ENCODE results near the gene MAP1B.

MAP1B gene

DNA sequence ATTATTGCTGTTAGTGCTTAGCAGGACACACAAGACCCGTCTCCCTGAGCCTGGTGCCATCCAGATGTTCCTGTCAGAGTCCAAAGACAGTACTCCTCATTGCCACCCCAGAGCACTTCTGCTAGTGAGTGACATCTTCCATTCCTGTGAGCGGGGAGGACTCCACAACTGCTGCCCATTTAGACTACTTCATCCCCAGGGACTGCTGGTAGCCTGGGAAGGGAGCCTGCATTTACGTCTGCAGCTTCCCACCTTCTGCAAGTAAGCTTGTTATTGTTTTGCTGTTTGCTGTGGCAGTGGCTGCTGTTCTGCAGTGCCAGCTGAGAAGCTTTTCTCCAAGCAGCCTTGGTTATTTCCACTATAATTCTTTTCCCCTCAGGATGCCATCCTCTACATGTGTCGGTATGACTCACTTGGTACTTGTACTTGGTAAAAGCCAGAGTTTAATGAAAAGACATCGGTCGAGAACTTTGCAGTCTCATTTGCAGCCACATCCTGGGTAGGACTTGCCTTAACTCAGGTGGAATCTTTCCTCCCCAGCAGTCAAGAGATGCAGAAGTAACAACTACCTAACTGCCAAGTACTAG is 10.6 kb upstream of the MAP1B start:
- DNase-seq (ENCODE audit: low read depth), result no peak

DNA sequence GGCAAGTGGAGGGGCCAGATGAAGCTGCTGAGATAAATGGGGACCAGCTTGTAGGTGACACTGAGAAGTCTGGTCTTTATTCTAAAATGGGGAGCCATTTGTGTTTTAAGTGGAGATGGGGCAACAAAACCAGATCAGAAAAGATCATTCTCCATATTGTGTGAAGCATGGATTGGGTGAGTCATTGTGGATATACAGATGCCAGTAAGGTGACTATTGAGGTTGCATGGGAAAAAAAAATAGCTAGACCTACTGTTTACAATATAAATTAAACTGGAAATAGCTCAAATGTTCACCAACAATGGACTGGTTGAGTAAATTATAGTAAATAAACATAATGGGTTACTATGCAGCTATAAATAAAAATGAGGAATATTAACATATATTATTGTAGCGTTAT is 5.4 kb upstream of the MAP1B start:
- no peak for DNase-seq (ENCODE audit: low read depth)

DNA sequence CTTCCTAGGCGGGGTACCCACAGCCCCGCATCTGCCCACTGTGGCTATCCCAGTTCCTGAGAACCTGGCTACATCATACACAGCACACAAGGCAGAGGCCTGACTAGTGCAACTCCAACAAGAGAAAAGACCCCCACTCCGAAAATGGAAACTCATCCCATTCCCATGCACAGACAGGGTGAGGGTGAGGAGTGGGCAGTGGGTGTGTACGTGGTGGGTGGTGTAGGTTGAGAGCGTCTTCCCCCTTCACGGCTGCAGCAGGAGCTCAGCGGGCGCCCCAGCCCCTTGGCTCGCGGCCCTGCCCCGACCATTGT is 501 bp upstream of the MAP1B start:
- no peak for DNase-seq (ENCODE audit: low read depth)

DNA sequence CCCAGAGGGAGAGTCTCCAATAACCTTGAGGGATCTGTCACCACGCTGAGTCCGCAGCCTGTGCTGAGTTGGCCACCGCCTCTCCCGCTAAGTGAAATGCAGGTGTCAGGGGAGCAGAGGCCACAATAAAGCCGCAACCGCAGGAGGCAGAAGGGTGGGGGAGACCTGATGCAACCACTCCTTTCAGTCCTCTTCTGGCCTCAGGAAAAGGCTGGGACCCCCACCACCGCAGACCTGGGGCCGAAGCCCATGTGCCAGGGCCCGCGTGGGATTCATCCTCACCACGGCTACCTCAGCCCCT is 576 bp downstream of the MAP1B start:
- DNase-seq (ENCODE audit: low read depth), result no peak

DNA sequence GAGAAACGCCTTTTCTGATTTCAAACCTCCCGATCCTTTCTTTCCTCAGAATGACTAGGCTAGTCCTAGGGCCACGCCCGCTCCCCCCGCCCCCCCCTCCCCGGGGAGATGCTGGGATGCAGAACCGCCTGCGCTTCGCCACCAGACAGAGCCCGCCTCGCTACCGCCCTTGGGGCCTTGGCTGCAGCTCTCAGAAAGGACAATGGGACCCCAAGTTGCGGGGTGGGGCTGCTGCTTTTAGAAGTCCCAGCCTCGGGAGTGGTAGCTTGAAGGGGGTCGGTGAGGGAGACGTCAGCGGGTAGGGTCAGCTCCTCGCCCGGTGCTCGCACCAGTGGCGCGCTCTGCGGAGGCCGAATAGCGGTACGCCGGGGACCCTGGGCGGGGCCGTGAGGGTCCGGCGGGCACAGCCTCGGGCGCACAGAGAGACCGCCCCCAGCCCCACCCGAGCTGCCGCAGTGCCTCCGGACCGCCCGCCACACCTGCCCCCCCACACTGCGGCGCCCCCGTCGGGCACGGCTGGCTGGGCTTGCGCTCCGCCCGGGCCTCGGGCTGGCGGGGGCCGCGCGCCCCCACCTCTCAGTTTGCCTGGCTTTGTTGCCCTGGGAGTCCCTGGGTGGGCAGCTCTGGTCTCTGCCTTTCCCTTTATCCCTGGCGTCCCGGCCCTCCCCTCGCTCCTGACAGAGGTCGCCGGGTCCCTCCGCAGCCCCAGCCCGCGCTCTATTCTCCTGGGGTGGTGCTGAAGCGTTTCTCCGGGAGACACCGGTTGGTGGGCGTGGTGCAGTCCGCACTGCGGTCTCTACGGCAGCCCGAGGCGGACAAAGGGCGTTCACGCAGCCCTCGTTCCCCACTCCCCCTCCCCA is 1.2 kb downstream of the MAP1B start:
- DNase-seq (ENCODE audit: low read depth), result no peak

DNA sequence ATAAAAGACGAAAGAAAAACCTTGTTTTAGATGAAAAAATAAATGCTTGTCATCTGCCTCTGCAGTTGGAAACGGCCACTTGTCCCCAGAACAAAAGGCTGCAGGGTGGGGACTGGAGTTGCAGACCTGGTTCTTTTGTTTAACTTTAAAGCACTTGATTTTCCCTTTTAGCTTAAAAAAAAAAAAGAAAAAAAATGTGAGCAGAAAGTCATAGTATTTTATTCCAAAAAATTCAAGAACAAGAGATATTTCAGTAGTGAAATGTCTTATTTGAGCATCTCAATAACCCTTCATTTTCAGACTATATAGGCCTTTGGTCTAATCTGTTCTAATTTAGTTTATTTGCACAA is 1.8 kb downstream of the MAP1B start:
- DNase-seq (ENCODE audit: low read depth), result no peak

DNA sequence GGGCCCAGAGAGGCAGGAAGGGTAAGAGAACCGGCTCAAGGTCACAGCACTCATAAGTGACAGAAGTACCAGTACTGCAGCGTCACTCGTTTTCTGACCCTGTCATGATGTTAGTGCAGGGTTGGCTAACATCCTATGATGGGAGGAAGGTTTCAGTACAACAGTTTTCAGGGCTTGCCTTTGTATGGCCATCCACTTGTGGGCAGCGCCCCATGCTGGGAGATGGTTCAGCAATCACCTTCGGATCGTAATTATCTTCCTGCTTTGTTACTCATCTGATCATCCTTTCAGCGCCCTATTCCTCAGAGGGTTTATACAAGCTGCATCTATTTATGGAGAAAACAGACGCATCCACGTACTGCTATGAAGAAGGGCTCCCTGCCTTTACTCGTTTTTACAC is 2.4 kb downstream of the MAP1B start:
- no peak for DNase-seq (ENCODE audit: low read depth)

DNA sequence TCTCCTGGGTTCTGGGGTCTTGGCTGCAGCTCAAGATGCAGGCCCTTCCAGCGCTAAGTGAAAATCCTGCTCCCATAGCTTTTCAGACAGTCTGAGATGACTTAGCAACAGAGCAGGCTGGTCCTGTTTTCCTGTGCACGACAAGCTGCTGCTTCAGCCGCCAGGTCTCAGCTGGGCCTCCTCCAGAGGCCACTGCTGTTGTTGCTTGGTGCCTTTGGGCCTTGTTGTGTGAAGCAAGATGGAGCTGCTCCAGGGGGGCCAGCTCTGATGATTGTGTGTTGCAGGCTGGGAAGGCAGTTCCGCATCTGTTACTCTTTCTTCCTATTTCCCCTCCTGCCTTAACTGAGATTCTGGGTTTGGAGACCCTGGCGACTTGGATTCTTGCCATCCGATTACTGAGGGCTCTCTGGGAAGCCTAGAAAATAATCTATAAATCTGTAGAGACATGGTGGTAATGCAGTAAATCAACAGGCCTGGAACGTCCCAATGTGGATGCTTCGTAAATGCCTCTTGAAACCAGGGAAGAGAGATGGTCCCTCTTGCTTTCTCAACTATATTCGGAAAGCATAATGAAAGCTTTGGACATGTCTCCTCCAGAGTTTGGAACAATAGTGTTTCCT is 3.2 kb downstream of the MAP1B start:
- DNase-seq (ENCODE audit: low read depth), result no peak

DNA sequence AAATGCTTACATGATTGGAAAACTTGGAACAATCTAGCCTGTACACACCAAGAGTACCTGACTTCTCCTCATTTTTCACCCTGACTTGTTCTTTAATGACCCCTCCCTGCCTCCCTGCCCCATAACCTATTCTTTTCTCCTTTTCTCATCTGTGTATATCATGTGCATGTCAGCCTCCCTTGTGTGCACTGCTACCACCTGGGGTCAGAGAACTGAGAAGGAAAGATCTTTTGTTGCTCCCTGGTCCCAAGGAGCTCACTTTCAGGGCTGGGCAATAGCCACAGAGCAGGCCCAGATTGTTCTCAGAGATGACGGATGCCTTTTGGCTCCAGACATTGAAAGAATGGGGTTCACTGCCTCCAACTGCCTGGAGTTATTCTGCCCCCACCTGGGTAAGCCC is 5.1 kb downstream of the MAP1B start:
- no peak for DNase-seq (ENCODE audit: low read depth)

DNA sequence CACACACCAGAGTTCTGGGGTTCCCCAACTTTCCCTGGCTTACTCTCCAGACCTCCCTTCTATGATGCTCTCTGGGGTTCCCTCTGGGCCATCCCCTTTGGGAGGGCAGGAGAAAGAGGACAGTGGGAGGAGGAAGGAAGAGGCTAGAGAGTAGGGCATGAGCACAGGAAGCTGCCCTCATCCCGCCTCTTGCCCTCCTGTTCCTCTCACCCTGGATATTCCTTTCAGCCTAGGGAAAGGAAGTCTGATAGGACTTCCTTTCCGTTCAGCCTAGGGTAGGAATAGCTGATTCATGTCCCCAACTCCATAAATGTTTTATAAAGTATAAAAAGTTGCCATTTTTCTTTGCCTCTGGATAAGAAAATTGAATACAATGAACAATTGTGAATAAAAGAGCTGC is 7.4 kb downstream of the MAP1B start:
- DNase-seq (ENCODE audit: low read depth), result no peak

DNA sequence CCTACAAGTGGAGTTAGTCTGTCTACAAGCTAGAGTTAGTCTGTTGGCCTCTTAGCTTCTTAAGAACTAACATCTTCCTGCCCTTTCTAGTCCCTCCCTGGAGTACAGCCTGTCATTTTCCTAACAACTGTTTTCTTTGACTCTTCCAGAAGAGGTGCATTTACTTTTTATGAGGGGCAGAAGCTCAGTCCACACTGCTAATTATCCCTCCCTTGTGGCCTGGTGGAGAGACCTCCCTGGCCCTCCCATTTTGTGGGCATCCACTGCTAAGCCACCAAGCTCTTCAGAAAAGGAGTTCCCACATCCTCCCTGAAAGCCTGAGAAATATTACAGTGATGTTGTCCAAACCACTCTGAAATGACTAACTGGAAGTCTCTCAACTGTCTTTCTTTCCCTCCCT is 8.0 kb downstream of the MAP1B start:
- no peak for DNase-seq (ENCODE audit: low read depth)

DNA sequence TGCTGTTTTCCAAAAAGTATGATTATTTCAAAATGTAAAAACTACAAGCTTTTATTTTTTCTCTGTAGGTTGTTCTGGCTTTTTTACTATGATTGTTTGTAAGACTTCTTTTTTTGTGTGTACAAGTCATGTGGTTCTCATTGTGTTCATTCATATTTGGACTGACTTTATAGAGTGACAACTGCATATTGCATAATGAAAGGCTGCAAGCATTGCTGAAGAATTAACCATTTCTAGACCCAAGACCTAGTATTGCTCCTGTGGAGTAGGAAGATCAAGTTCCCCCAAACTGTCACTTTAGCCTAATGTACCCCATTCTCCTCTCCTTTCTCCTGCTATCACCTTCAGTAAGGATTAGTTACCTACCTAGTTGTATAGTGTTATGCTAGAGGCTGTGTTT is 10.0 kb downstream of the MAP1B start:
- DNase-seq (ENCODE audit: low read depth), result no peak

DNA sequence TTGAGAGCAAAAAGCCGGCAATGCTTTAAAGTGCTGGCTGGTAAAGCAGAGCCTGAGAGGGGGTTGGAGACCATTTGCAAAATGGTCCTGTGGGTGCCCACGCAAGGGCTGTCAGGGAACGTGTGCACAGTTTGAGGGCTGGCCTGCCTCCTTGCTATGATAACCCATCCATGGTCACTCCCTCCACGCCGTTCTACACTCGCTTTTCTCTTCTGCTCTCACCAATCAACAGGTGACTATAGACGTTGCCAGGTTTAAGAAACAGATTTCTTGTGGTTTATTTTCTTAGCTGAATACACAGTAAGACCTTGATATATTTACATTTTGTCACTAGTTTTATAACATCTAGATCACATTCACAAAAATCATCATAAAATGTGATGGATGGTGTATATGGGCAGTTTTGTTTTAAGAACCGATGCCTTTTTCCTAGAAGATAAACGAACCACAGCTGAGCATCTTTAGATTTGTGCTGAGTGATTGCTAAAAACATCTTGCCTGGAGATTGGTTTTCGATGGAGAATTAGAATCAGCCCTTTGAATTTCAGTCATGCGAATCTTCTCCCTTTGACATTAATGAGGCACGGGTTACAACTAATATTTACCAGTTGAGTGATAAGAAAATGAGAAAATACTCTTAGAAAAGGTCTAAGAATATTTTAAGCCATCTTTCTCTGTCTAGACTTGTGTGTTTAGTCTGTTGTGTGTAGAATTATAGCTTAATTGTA is 13.9 kb downstream of the MAP1B start:
- no peak for DNase-seq (ENCODE audit: low read depth)

DNA sequence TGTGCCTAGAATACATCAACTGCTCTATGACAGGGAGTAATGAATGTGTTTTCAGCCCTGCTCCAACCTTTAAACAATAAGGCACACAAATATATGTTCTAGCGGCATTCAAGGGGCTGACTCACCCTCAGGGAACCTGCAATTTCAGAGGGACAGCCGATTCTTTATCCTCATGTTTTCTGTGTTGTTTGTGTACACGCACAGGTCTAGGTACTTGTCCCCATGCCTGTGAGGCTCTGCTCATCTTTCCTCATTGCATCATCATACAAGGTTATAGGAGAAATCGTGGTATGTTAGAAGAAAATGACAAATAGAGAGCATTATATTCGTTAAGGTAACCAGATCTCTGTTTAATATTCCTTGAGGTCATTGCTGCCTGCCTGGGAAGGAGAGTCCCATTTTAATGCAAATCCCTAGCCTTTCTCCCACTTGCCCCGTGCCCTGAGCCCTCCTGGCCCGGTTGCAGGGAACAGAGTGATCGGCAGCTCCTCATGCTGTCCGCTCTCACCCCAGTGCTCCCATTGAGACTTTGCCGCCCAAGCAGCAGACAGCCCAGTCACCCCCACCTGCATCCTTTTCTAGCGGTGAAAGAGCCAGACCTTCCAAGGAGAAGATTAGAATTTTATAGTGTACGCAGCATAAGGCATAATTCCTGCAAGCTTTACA is 14.6 kb downstream of the MAP1B start:
- DNase-seq (ENCODE audit: low read depth), result no peak

DNA sequence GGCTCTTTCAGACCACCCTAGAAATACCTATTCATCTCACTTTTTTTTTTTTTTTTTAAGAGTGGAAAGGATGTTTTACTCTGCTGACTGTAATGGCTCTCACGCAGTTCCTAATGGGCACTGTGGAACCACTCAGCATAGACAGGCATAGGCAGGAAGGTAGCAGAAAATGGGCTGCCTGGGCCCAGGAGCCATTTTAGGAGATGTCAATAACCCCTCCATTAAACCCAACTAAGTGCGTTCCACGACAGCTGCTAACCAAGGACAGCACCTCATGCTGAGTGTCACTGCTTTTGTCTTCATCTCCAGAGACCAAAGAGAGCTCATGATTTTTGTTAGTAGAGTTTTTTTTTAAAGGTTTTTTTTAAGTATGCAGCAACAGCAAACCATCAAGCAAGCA is 15.3 kb downstream of the MAP1B start:
- no peak for DNase-seq (ENCODE audit: low read depth)

DNA sequence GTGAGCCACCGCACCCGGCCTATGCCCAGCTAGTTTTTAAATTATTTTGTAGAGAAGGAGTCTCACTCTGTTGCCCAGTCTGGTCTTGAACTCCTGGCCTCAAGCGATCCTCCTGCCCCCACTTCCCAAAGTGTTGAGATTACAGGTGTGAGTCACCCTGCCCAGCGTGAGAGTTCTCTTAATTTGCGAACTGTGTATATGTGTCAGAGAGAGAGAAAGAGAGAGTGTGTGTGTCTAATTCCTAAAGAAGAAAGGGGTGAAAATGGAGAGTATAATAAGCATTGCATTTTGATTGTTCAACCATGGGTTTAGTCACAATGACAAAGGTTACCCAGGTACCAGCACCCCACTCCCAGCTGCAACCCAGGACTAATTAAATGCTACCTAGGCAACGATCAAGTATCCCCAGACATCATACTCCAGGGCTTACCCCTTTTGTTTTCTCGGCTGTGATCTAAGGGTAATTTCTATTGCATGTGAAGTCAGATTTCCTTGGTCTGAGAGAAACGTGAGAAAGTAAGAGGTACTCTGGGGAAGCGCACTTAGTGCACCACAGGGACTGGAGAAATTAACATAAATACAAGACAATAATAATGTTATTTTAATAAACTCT is 16.6 kb downstream of the MAP1B start:
- no peak for DNase-seq (ENCODE audit: low read depth)

DNA sequence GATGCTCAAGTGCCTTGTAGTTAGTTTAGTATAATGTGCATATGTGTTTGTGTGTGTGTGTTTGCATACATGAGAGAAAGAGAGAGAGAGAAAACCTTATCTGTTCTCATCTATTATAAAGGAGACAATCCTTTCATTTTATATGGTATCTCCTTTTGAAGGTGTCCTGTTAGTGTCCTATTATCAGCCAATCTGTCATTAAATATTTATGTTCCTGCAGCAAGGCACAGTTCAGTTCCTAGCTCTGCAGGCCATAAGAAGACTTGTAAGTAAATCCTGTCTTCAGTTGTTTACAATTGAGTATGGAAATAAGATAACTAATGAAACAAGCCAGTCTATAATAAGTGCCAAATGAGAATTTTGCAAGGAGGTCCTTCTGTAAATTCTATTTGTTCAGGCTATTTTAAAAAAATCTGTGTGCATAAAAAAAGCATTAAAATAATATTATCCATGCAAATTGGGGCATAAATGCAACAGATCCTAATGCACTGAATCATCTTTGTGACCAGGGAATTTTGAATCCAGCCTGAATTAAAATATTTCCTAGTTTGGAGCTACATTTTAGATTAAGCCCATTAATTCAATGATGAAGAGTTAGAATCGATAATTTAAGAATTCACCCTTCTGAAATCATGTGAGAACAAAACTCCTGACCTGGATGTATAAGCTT is 18.1 kb downstream of the MAP1B start:
- no peak for DNase-seq (ENCODE audit: low read depth)

DNA sequence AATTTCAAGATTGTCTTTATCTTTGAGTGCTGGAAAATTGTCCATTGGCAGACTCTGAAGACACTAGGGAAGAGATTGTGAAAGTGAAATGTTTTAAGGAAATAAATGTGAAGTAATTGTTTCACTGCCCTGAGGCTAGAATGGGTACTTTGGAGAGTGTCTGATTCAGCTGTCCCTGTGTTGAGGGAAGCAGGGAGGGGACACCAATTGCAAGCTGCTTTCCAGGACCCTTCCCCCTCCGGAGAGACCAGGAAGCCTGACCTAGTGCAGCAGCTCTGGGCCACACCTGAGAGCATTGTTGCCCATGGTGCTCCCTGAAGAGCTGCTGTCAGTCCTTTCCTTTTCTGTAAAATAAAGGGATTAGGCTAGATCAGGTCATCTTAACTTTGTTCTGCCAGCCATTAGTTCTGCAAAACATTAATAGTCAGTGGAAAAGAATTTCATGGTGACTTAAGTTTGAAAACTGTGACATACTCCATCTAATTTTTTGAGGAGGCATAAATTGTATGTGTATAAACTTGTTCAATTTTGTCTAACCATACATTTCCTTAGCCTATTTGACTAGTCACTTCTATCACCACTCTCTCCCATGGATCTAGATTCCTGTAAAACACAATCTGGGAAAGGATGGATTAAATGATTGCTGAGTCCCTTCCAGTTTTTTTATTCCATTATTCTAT is 18.8 kb downstream of the MAP1B start:
- DNase-seq (ENCODE audit: low read depth), result no peak

DNA sequence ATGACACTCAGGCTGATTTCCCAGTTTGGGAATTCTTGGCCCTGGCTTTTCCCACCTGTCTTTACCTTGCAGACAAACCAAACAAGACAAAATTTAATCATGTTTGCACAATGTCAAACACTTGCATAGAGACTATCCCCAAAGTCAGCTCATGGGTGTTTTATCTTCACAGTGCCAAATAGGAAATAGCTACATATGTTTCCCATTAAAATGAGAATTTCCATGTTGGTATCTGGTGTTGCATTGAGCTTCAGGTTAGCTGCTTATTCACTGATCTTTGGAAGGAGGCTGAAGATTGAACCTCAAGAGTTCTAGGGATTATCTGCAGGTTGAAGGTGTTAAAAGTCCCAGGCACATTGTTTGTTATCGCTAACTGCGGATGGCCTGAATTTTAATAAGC is 19.5 kb downstream of the MAP1B start:
- no peak for DNase-seq (ENCODE audit: low read depth)

DNA sequence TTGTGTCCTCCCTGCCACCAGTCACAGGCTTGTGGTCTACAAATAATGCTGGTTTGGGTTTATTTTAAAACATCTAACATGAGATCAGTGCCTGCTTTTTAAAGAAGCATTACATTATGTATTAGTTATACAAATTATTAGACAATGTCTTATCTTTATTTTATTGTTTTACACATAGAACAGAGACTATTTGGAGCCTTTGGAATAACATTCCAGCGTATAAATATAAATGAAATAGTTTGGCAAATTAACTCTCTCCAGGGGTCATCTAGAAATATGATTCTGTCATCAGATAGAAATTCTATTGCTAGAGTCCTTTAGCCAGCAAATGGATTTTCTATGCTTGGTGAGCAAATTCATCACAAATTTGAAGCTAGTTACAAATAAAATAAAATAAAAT is 22.4 kb downstream of the MAP1B start:
- DNase-seq (ENCODE audit: low read depth), result no peak

DNA sequence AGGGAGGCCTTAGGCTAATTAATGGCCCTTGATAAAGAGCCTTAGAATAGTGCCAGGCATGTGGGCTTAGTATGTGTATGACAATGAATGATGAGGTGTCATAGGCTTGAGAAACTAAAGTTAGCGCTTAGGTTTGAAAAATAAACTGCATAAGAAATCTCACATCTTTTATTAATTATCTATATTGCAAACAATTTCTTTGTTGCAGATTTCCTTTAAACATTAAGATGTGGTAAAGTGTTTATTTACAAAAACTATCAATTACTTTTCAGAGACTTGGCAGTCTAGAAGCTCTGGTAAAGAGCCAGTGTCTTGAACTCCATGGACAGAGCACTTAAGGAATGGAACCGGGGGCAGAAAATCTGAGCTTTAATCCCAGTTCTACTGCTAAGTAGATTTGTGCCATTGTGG is 23.1 kb downstream of the MAP1B start:
- DNase-seq (ENCODE audit: low read depth), result no peak
